Mesenchymal stem cell (in vitro differentiated cells and primary cell): ENCODE measurements around the gene SUSD2.

ENCODE experiments used
- DNase-seq: peaks from one replicate; pipeline ENCODE4 v3.0.0-alpha.2; 2013
- H2AFZ ChIP-seq: one replicate; pipeline ENCODE4 v1.6.1; 2013; ENCODE audit warnings: low read depth, mild to moderate bottlenecking, control low read depth, inconsistent platforms, low read length, moderate library complexity
- H2AK5ac ChIP-seq: 2 replicates; pipeline ENCODE4 v1.6.1; 2013; ENCODE audit warnings: low read length, moderate library complexity, mild to moderate bottlenecking, inconsistent platforms; ENCODE audit not compliant: severe bottlenecking
- H2BK120ac ChIP-seq: one replicate; pipeline ENCODE4 v1.6.1; 2013; ENCODE audit warnings: low read depth, mild to moderate bottlenecking, inconsistent platforms, low read length, moderate library complexity
- H2BK12ac ChIP-seq, 2 experiments: one replicate each; pipeline ENCODE4 v1.6.1; 2013; ENCODE audit warnings: inconsistent platforms in 2 of 2, low read length in 2 of 2, mild to moderate bottlenecking in 2 of 2, moderate library complexity in 2 of 2, control low read depth in 1 of 2
- H2BK15ac ChIP-seq: one replicate; pipeline ENCODE4 v1.6.1; 2013; ENCODE audit warnings: mild to moderate bottlenecking, low read depth, inconsistent platforms; ENCODE audit not compliant: poor library complexity, severe bottlenecking
- H2BK5ac ChIP-seq: 2 replicates; pipeline ENCODE4 v1.6.1; 2013; ENCODE audit warnings: low read depth, mild to moderate bottlenecking, low read length, control low read depth, inconsistent platforms; ENCODE audit not compliant: poor library complexity, severe bottlenecking
- H3K14ac ChIP-seq, 2 experiments: one replicate each; pipeline ENCODE4 v1.6.1; 2013; ENCODE audit warnings: inconsistent platforms in 2 of 2, low read length in 2 of 2, control low read depth in 1 of 2, mild to moderate bottlenecking in 1 of 2, moderate library complexity in 1 of 2
- H3K18ac ChIP-seq, 2 experiments: one replicate each; pipeline ENCODE4 v1.6.1; 2013; ENCODE audit warnings: inconsistent platforms in 2 of 2, low read length in 2 of 2, control low read depth in 1 of 2, low read depth in 1 of 2, mild to moderate bottlenecking in 1 of 2
- H3K23ac ChIP-seq, 2 experiments: one replicate each; pipeline ENCODE4 v1.6.1; 2013; ENCODE audit warnings: inconsistent platforms in 2 of 2, low read length in 2 of 2, mild to moderate bottlenecking in 2 of 2, moderate library complexity in 2 of 2, control low read depth in 1 of 2
- H3K27ac ChIP-seq: 2 replicates; pipeline ENCODE4 v1.5.1; 2013; ENCODE audit warnings: mild to moderate bottlenecking, moderate library complexity, low read length, control low read depth, inconsistent platforms; ENCODE audit not compliant: poor library complexity, severe bottlenecking
- H3K27me3 ChIP-seq, 2 experiments: 2 replicates each; pipeline versions ENCODE4 v1.6.1 to v1.7.0; 2013; ENCODE audit warnings: low read length in 2 of 2, mild to moderate bottlenecking in 2 of 2, moderate library complexity in 2 of 2, control low read depth in 1 of 2, inconsistent platforms in 1 of 2; ENCODE audit not compliant: control insufficient read depth in 1 of 2, insufficient read depth in 1 of 2
- H3K36me3 ChIP-seq, 2 experiments: 2 replicates each; pipeline versions ENCODE4 v1.6.1 to v1.7.0; 2013; ENCODE audit warnings: low read length in 2 of 2, control low read depth in 1 of 2, inconsistent platforms in 1 of 2, low read depth in 1 of 2, mild to moderate bottlenecking in 1 of 2; ENCODE audit not compliant: insufficient read depth in 2 of 2, control insufficient read depth in 1 of 2
- H3K4ac ChIP-seq, 2 experiments: one replicate each; pipeline ENCODE4 v1.6.1; 2013; ENCODE audit warnings: inconsistent platforms in 2 of 2, low read length in 2 of 2, mild to moderate bottlenecking in 2 of 2, moderate library complexity in 2 of 2, control low read depth in 1 of 2, low read depth in 1 of 2
- H3K4me1 ChIP-seq: 2 replicates; pipeline ENCODE4 v1.6.1; 2013; ENCODE audit warnings: low read depth, low read length, control low read depth; ENCODE audit not compliant: control insufficient read depth, insufficient read depth
- H3K4me2 ChIP-seq: 2 replicates; pipeline ENCODE4 v1.6.1; 2013; ENCODE audit warnings: low read length, mild to moderate bottlenecking, inconsistent platforms; ENCODE audit not compliant: poor library complexity, severe bottlenecking
- H3K4me3 ChIP-seq, 2 experiments: 2 replicates each; pipeline versions ENCODE4 v1.5.1 to v1.7.0; 2013; ENCODE audit warnings: low read length in 2 of 2, mild to moderate bottlenecking in 2 of 2, control low read depth in 1 of 2, low read depth in 1 of 2; ENCODE audit not compliant: insufficient read depth in 1 of 2
- H3K79me1 ChIP-seq: replicated peaks from 2 replicates; pipeline ENCODE4 v1.6.1; 2013; ENCODE audit warnings: mild to moderate bottlenecking, control low read depth, low read length, inconsistent platforms; ENCODE audit not compliant: poor library complexity, severe bottlenecking
- H3K9ac ChIP-seq: 2 replicates; pipeline ENCODE4 v1.7.0; 2013; ENCODE audit warnings: mild to moderate bottlenecking, low read length, moderate library complexity
- H3K9me3 ChIP-seq: 2 replicates; pipeline ENCODE4 v1.7.0; 2013; ENCODE audit warnings: mild to moderate bottlenecking, low read length; ENCODE audit not compliant: control insufficient read depth
- H4K8ac ChIP-seq: one replicate; pipeline ENCODE4 v1.6.1; 2013; ENCODE audit warnings: inconsistent platforms, mild to moderate bottlenecking, low read length, moderate library complexity
- H4K91ac ChIP-seq: one replicate; pipeline ENCODE4 v1.6.1; 2013; ENCODE audit warnings: mild to moderate bottlenecking, low read length, inconsistent platforms
- WGBS: methylation state at CpG from one replicate; pipeline ENCODE4 v1.1.7; 2013; ENCODE audit warnings: mixed read lengths; 5-methylcytosine and 5-hydroxymethylcytosine counted together

SUSD2 gene

GRCh38 chr22:24170188-24170587 lies 11.1 kb upstream of the SUSD2 start:
- no peak overlapping the region for H3K4ac ChIP-seq
- H2BK12ac ChIP-seq: no peak overlapping the region
- H2AFZ ChIP-seq: no peak overlapping the region
- no peaks in the 10 kb centered on the region for H3K79me1 ChIP-seq
- no peak overlapping the region for H2BK120ac ChIP-seq
- no peak overlapping the region for H3K9ac ChIP-seq
- peaks cover 9% of the 10 kb centered on the region for H3K4me1 ChIP-seq
- H2BK15ac ChIP-seq: no peak overlapping the region
- no peak overlapping the region for H3K14ac ChIP-seq
- no peak overlapping the region for H2BK5ac ChIP-seq
- no peak overlapping the region for H4K91ac ChIP-seq
- no peak overlapping the region for H3K27ac ChIP-seq
- H3K18ac ChIP-seq: no peak overlapping the region
- H3K23ac ChIP-seq: no peak overlapping the region
- no peaks in the 10 kb centered on the region for H3K27me3 ChIP-seq
- H3K4me3 ChIP-seq: no peak overlapping the region
- H3K4me2 ChIP-seq: no peak overlapping the region
- 89% methylated on average over 12 of the region's 12 CpGs for WGBS
- no peak overlapping the region for H4K8ac ChIP-seq
- DNase-seq: no peak
- H2AK5ac ChIP-seq: no peak overlapping the region
- peaks cover 75 to 94% of the 10 kb centered on the region in 2 experiments for H3K36me3 ChIP-seq
- H3K9me3 ChIP-seq: no peaks in the 10 kb centered on the region

- H2BK5ac ChIP-seq: no peak overlapping the region
- H3K9ac ChIP-seq: no peak overlapping the region
- H3K36me3 ChIP-seq: peaks cover 74 to 94% of the 10 kb centered on the region in 2 experiments
- no peak overlapping the region for H4K8ac ChIP-seq
- no peak overlapping the region for H3K4me3 ChIP-seq
- no peak overlapping the region for H2AK5ac ChIP-seq
- H3K4me1 ChIP-seq: peaks cover 5% of the 10 kb centered on the region
- H3K4me2 ChIP-seq: no peak overlapping the region
- H3K27me3 ChIP-seq: no peaks in the 10 kb centered on the region
- H4K91ac ChIP-seq: no peak overlapping the region
- H3K79me1 ChIP-seq: peaks cover 2% of the 10 kb centered on the region
- no peak overlapping the region for H3K4ac ChIP-seq
- H3K9me3 ChIP-seq: no peaks in the 10 kb centered on the region
- no peak overlapping the region for H2BK15ac ChIP-seq
- DNase-seq: no peak
- no peak overlapping the region for H2AFZ ChIP-seq
- H2BK12ac ChIP-seq: no peak overlapping the region
- H2BK120ac ChIP-seq: no peak overlapping the region
- 97% methylated on average over 3 of the region's 5 CpGs for WGBS
- H3K18ac ChIP-seq: no peak overlapping the region
- H3K27ac ChIP-seq: no peak overlapping the region
- no peak overlapping the region for H3K14ac ChIP-seq
- H3K23ac ChIP-seq: no peak overlapping the region
These were observed 10.7 kb upstream of the SUSD2 start for GRCh38 chr22:24170632-24171031.

GRCh38 chr22:24171822-24172221 lies 9.5 kb upstream of the SUSD2 start:
- Histone ChIP-seq H3K4me2 (no peak overlapping the region), H3K79me1 (peaks cover 7% of the 10 kb centered on the region)

GRCh38 chr22:24175160-24175808 lies 6.0 kb upstream of the SUSD2 start:
- H3K9me3 ChIP-seq: no peaks in the 10 kb centered on the region
- no peak overlapping the region for H2AFZ ChIP-seq
- no peak overlapping the region for H3K23ac ChIP-seq
- H3K27ac ChIP-seq: no peak overlapping the region
- peak overlapping the region in 1 of 2 experiments; percentile 15 for H3K4ac ChIP-seq
- no peaks in the 10 kb centered on the region for H3K27me3 ChIP-seq
- no peak overlapping the region for H2BK15ac ChIP-seq
- DNase-seq: peak; percentile 79
- H2BK12ac ChIP-seq: peak overlapping the region in 1 of 2 experiments; percentile 10
- H2BK5ac ChIP-seq: no peak overlapping the region
- peak overlapping the region; percentile 8 for H4K8ac ChIP-seq
- H3K4me3 ChIP-seq: no peak overlapping the region
- peaks cover 63 to 88% of the 10 kb centered on the region in 2 experiments for H3K36me3 ChIP-seq
- no peak overlapping the region for H2BK120ac ChIP-seq
- H3K4me2 ChIP-seq: no peak overlapping the region
- no peak overlapping the region for H4K91ac ChIP-seq
- no peak overlapping the region for H2AK5ac ChIP-seq
- H3K79me1 ChIP-seq: peaks cover 7% of the 10 kb centered on the region
- 54% methylated on average over 10 of the region's 11 CpGs for WGBS
- H3K14ac ChIP-seq: no peak overlapping the region
- H3K9ac ChIP-seq: peak overlapping the region; percentile 64
- H3K4me1 ChIP-seq: peaks cover 1% of the 10 kb centered on the region
- H3K18ac ChIP-seq: peak overlapping the region in 1 of 2 experiments; percentile 13

More at GRCh38 chr22:24171822-24172221, 9.5 kb upstream of the SUSD2 start:
- WGBS: 97% methylated on average over 8 of the region's 12 CpGs
- no peaks in the 10 kb centered on the region for H3K9me3 ChIP-seq
- no peak overlapping the region for H3K27ac ChIP-seq
- H3K4ac ChIP-seq: no peak overlapping the region
- H3K9ac ChIP-seq: no peak overlapping the region
- no peak overlapping the region for H2AK5ac ChIP-seq
- H3K18ac ChIP-seq: no peak overlapping the region
- H2BK12ac ChIP-seq: no peak overlapping the region
- H3K4me1 ChIP-seq: peaks cover 1% of the 10 kb centered on the region
- no peak overlapping the region for H2BK15ac ChIP-seq
- no peak overlapping the region for H3K14ac ChIP-seq
- no peak for DNase-seq
- no peak overlapping the region for H2BK5ac ChIP-seq
- H2AFZ ChIP-seq: no peak overlapping the region
- no peak overlapping the region for H3K23ac ChIP-seq
- H3K4me3 ChIP-seq: no peak overlapping the region
- no peaks in the 10 kb centered on the region for H3K27me3 ChIP-seq
- peaks cover 72 to 94% of the 10 kb centered on the region in 2 experiments for H3K36me3 ChIP-seq
- H2BK120ac ChIP-seq: no peak overlapping the region
- H4K8ac ChIP-seq: no peak overlapping the region
- no peak overlapping the region for H4K91ac ChIP-seq
